Activated CD8-positive, alpha-beta memory T cell treated with anti-CD3 and anti-CD28 coated beads, Interleukin-2, amount 50 U/mL, for 48 hours (primary cell): Measurements from ENCODE around the gene LNPEP.

ENCODE experiments used
- DNase-seq: peaks from one replicate; pipeline ENCODE4 v3.0.0-alpha.2; 2020

Gene LNPEP

GRCh38 chr5:97004423-97005060 is 68.7 kb downstream of the LNPEP start:
- no peak for DNase-seq

- no peak for DNase-seq
Observed at GRCh38 chr5:97006454-97007060, 70.7 kb downstream of the LNPEP start.

- no peak for DNase-seq
Observed at GRCh38 chr5:97009212-97009898, 73.5 kb downstream of the LNPEP start.

DNA sequence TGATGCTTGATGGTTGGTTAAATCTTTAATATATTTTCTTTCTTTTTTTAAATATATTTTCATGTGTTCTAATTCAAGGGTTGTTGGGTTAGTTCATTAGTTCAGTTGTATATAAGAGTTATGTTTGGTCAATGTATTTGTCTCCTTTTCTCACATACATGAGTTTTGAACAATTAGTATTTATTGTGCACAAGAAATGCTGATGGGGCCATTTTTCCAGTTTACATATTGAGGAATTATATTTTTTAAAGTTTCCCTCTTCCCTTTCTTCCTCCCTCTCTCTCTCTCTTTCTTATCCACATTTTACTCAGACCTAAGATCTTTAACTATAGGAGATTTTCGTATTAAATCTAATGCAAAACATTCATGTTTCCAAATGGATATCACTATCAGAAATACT is 74.0 kb downstream of the LNPEP start:
- DNase-seq, result no peak

DNA sequence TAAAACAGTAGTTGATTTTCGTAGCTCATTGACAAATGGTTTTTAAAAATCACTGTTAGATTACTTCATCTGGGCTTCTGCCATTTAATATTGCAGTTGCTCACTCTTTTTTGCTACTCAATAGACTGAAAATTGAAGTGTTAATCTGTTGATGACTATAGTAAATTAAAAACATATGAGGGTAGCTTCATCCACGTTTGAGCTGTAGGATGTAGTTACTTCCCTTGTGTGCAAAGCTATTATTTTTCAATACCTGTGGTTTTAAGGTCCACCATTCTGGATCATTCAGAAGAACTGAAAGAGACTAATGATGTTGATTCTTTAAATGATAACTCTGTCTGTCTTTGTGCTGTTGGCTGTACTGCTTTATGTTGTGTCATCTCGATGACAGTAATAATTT is 74.7 kb downstream of the LNPEP start:
- no peak for DNase-seq

- DNase-seq, result no peak
Observed at GRCh38 chr5:97011567-97011966, 75.7 kb downstream of the LNPEP start.

GRCh38 chr5:97019435-97020117 is 83.7 kb downstream of the LNPEP start:
- DNase-seq, result no peak

- DNase-seq, result no peak
Observed at GRCh38 chr5:97021416-97021815, 85.5 kb downstream of the LNPEP start.

- no peak for DNase-seq
Observed at GRCh38 chr5:97022898-97023297, 87.0 kb downstream of the LNPEP start.

- DNase-seq, result no peak
Observed at GRCh38 chr5:97026721-97027120, 90.8 kb downstream of the LNPEP start.

GRCh38 chr5:97037819-97038218 is 101.9 kb downstream of the LNPEP start:
- no peak for DNase-seq

GRCh38 chr5:97041239-97041638 is 105.4 kb downstream of the LNPEP start:
- DNase-seq, result no peak

DNA sequence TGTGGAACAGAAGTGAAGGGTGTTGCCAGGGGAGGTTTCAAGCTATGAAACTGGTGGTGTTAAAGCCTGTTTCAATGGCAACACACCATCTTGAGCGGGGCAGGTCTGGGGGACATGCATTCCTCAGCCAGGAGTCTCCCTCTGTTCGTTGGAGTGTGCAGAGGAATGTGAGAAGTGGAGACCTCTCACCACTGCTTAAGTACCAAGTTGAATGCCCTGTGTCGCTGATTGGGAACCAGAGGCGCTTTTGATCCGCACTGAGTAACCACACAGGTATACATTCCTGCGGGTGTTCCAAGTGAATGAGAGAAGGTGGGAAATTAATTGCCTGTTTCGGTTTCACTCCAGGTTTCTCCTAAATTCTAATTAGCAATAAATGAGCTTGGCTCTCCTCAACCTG is 107.1 kb downstream of the LNPEP start:
- DNase-seq, result no peak

DNA sequence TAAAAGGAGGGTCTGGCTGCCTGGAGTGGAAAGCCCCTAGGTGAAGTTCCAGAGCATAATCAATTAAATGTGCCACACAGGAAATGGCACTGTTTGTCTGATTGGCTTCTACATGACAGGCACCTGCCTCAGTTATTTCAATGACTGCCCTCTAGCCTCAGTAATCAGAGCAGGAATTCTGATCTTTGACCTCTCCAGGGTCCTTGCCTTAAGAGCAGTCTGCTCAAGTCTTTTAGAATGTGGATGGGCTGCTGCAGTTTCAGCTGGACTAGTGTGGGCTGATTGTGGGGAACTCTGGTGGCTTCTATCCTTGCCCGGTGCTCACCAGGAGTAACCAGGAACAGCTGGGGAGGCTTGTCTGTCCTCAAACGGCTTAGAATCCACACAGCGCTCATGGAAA is 107.6 kb downstream of the LNPEP start:
- DNase-seq, result no peak

DNA sequence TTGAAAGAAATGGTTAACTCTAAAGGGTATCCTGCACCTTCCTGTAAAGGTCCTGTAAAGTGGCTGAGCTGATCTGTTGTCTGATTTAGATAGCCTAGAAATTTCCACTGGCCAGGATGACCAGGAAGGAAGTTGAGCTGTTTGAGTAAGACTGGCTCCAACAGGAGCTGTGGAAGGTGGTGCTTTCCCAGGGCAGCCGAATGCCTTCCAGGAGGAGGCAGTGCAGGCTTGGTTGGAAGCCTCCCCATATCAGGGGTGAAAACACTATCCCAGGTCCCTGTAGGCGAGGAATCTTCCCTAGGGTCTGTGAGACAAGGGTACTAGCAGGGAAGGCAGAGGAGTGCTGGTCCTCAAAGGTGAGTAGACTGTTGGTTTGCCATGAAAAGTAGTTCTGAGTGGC is 108.2 kb downstream of the LNPEP start:
- DNase-seq, result no peak

DNA sequence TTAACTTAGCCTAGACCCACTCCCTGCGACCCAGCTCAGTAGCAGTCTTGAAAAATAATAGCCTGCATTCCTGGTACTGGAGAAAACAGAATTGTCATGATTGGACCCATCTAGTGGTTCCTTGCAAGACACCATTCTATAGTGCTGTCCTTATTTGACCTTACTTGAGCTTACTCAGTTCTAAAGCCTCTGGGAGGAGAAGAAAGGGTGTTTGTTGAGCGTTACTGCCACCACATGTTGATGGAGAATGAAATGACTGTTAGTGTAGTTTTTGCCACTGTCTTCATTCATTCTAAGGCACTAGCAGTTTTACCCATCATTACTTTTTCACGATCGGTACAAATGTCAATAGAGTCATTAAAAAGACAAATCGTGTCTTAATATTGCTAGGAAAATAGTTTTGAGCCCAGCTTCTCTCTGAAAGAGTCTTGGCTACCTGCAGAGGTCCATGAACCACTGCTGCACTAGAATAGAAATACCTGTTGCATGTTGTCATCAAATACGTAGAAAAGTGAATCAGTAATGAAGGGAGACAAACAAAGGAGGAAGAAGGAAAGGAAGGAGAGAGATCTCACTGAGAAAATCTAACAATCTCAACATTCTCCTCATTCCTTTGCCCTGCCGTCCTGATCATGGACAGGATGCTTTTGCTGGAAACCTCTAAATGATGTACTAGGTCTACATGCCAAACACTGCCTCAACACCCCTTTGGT is 110.5 kb downstream of the LNPEP start:
- no peak for DNase-seq

- no peak for DNase-seq
Observed at GRCh38 chr5:97047076-97047475, 111.2 kb downstream of the LNPEP start.

DNA sequence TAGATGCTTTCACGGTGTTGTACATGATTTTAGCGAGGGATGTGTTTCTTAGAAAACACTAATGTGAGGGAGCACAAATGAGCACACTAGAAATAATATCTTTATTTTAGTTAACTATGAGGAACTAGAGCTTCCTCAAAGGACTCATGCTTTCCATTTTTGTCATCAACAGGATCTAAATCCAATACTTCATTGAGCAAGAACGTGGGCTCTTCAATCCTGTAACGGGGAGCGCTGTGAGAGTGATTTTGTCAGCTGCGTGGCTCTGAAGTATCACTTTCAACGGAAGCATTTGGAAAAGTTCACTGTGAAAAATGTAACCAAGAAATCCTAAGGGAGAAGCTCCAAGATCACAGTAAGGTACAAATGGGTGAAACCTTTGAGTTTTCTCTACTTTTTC is 113.3 kb downstream of the LNPEP start:
- no peak for DNase-seq

- DNase-seq, result no peak
Observed at GRCh38 chr5:97056263-97056662, 120.4 kb downstream of the LNPEP start.

- no peak for DNase-seq
Observed at GRCh38 chr5:97062046-97062445, 126.2 kb downstream of the LNPEP start.

- no peak for DNase-seq
Observed at GRCh38 chr5:97063251-97063650, 127.4 kb downstream of the LNPEP start.

DNA sequence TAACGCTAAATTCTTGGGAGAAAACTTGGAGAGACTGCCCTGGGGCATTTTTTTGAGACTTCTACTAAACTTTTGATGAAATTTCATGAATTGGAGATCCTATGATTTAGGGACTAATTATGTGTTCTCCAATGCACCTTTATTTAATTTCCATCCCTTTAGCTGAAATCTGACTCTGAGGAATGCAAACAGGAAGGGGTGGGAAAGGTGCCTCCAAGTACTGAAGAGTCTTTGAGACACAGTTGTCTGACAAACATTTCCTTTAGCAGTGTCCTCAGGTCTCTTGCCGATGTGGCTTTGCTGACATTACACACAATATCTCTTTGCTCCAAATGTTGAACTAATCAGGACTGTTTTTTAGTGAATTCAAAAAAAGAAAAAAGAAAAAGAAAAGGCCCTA is 129.6 kb downstream of the LNPEP start:
- no peak for DNase-seq

- no peak for DNase-seq
Observed at GRCh38 chr5:97067296-97067850, 131.5 kb downstream of the LNPEP start.
